ENCODE data around the gene TRMO. TPM values are rescaled to one million over a fixed set of nuclear protein-coding genes. Genes with fewer than 3 reads are reported as not detected.

The TRMO gene
- total and polyA plus RNA-seq, 2 of the 8 experiments (the other 6 are each of a cell fraction or from before 2014, with no cell fraction given) = 4.6 to 5.6 TPM

- TF ChIP-seq CHD7 (IDR thresholded peaks at IDR 0.05; ENCODE audit: insufficient replicate concordance, low read length) (no peak), EGR1 (IDR thresholded peaks at IDR 0.05; ENCODE audit: borderline replicate concordance, low read depth, low read length) (no peak), CBX5 (IDR thresholded peaks at IDR 0.05; ENCODE audit: low read depth, low read length) (no peak), SRF (IDR thresholded peaks at IDR 0.05; ENCODE audit: low read depth, low read length) (no peak), GTF2F1 (IDR thresholded peaks at IDR 0.05; ENCODE audit: borderline replicate concordance, low read depth, low read length) (no peak), GABPA (IDR thresholded peaks at IDR 0.05; ENCODE audit: borderline replicate concordance, insufficient read depth, low read length) (no peak), KDM1A (IDR thresholded peaks at IDR 0.05; ENCODE audit: borderline replicate concordance, low read length) (no peak), ASH2L (IDR thresholded peaks at IDR 0.05; ENCODE audit: low read length) (no peak), JUND (IDR thresholded peaks at IDR 0.05; ENCODE audit: low read length) (no peak), YY1 (IDR thresholded peaks at IDR 0.05; ENCODE audit: low read depth, low read length) (no peak), TEAD4 (IDR thresholded peaks at IDR 0.05; ENCODE audit: low read depth, low read length) (no peak), SP4 (IDR thresholded peaks at IDR 0.05; ENCODE audit: low read length) (no peak), NRF1 (IDR thresholded peaks at IDR 0.05; ENCODE audit: low read depth, low read length) (no peak)
These were observed 13.6 kb downstream of the TRMO start (continued) for GRCh38 chr9:97908705-97909104.

Measured in H1 (cell line).